ENCODE data around the gene SEC61B.

The SEC61B gene

GRCh38 chr9:99221621-99222415 lies at the start of gene SEC61B, which contains the start of gene ALG2:
Gene SEC61B (plus strand): TSS chr9:99222282. CDS start chr9:99222364, 82 bp downstream.
Gene ALG2 (minus strand): TSS chr9:99221942. CDS start chr9:99221894, 48 bp downstream.
- FAIRE-seq, result peak; percentile 89
- peak; percentile 98 for DNase-seq (ENCODE audit: insufficient read length, low spot score)
- peak; percentile 98 for TF ChIP-seq POLR2A (IDR thresholded peaks at IDR 0.05; ENCODE audit: low read depth, low read length)

GRCh38 chr9:99173570-99174504 lies 48.2 kb upstream of the SEC61B start:
- DNase-seq (ENCODE audit: insufficient read length, low spot score), result no peak
- FAIRE-seq, result no peak
- TF ChIP-seq POLR2A (IDR thresholded peaks at IDR 0.05; ENCODE audit: low read depth, low read length), result no peak

- FAIRE-seq (no peak), DNase-seq (ENCODE audit: insufficient read length, low spot score) (no peak)
- TF ChIP-seq POLR2A (IDR thresholded peaks at IDR 0.05; ENCODE audit: low read depth, low read length), result no peak
These were observed 45.5 kb upstream of the SEC61B start for GRCh38 chr9:99176527-99177013.

- no peak for TF ChIP-seq POLR2A (IDR thresholded peaks at IDR 0.05; ENCODE audit: low read depth, low read length)
- DNase-seq (ENCODE audit: insufficient read length, low spot score) (no peak), FAIRE-seq (no peak)
These were observed 44.3 kb upstream of the SEC61B start for GRCh38 chr9:99177576-99178366.

- no peak for TF ChIP-seq POLR2A (IDR thresholded peaks at IDR 0.05; ENCODE audit: low read depth, low read length)
- no peak for FAIRE-seq
These were observed 42.9 kb upstream of the SEC61B start for GRCh38 chr9:99178912-99179872.

GRCh38 chr9:99180199-99180598 lies 41.9 kb upstream of the SEC61B start:
- FAIRE-seq (no peak), DNase-seq (ENCODE audit: insufficient read length, low spot score) (no peak)
- TF ChIP-seq POLR2A (IDR thresholded peaks at IDR 0.05; ENCODE audit: low read depth, low read length), result no peak

More at GRCh38 chr9:99178912-99179872, 42.9 kb upstream of the SEC61B start:
- no peak for DNase-seq (ENCODE audit: insufficient read length, low spot score)

GRCh38 chr9:99180662-99181061 lies 41.4 kb upstream of the SEC61B start:
- no peak for TF ChIP-seq POLR2A (IDR thresholded peaks at IDR 0.05; ENCODE audit: low read depth, low read length)
- DNase-seq (ENCODE audit: insufficient read length, low spot score), result no peak
- FAIRE-seq, result no peak

- no peak for FAIRE-seq
- no peak for DNase-seq (ENCODE audit: insufficient read length, low spot score)
- TF ChIP-seq POLR2A (IDR thresholded peaks at IDR 0.05; ENCODE audit: low read depth, low read length), result no peak
These were observed 40.9 kb upstream of the SEC61B start for GRCh38 chr9:99181206-99181605.

- FAIRE-seq (no peak), DNase-seq (ENCODE audit: insufficient read length, low spot score) (no peak)
- TF ChIP-seq POLR2A (IDR thresholded peaks at IDR 0.05; ENCODE audit: low read depth, low read length), result no peak
These were observed 40.5 kb upstream of the SEC61B start for GRCh38 chr9:99181621-99182020.

GRCh38 chr9:99182356-99182755 lies 39.7 kb upstream of the SEC61B start:
- FAIRE-seq, result no peak
- DNase-seq (ENCODE audit: insufficient read length, low spot score), result no peak
- no peak for TF ChIP-seq POLR2A (IDR thresholded peaks at IDR 0.05; ENCODE audit: low read depth, low read length)

GRCh38 chr9:99183616-99184015 lies 38.5 kb upstream of the SEC61B start:
- no peak for DNase-seq (ENCODE audit: insufficient read length, low spot score)
- FAIRE-seq, result no peak
- no peak for TF ChIP-seq POLR2A (IDR thresholded peaks at IDR 0.05; ENCODE audit: low read depth, low read length)

- no peak for DNase-seq (ENCODE audit: insufficient read length, low spot score)
- no peak for FAIRE-seq
- no peak for TF ChIP-seq POLR2A (IDR thresholded peaks at IDR 0.05; ENCODE audit: low read depth, low read length)
These were observed 38.0 kb upstream of the SEC61B start for GRCh38 chr9:99184110-99184474.

All from H54 (cell line).